Stimulated activated CD4-positive, alpha-beta T cell treated with anti-CD3 and anti-CD28 coated beads, Interleukin-2, amount 100 ng/mL, for 24 hours (primary cell): ENCODE measurements around the gene POU2F3.

Experiments
- DNase-seq, 2 donors: peaks; one replicate each; pipeline ENCODE4 v3.0.0-alpha.2; 2020

The POU2F3 gene

GRCh38 chr11:120290956-120291355 lies 51.0 kb downstream of the POU2F3 start:
- DNase-seq = no peak

- no peak for DNase-seq
These were observed 53.3 kb downstream of the POU2F3 start for GRCh38 chr11:120293038-120293800.

- no peak for DNase-seq
These were observed 54.2 kb downstream of the POU2F3 start for GRCh38 chr11:120294096-120294495.

GRCh38 chr11:120295099-120295498 lies 55.2 kb downstream of the POU2F3 start:
- DNase-seq = no peak

GRCh38 chr11:120296554-120296953 lies 56.6 kb downstream of the POU2F3 start:
- DNase-seq = no peak

- no peak for DNase-seq
These were observed 58.5 kb downstream of the POU2F3 start for GRCh38 chr11:120298461-120298860.

- no peak for DNase-seq
These were observed 62.3 kb downstream of the POU2F3 start for GRCh38 chr11:120302001-120302805.

- DNase-seq = peak; percentile 61 to 74
These were observed 63.2 kb downstream of the POU2F3 start for GRCh38 chr11:120303004-120303637.

GRCh38 chr11:120304526-120304925 lies 64.6 kb downstream of the POU2F3 start:
- DNase-seq = no peak

- no peak for DNase-seq
These were observed 65.3 kb downstream of the POU2F3 start for GRCh38 chr11:120305286-120305685.

- no peak for DNase-seq
These were observed 66.7 kb downstream of the POU2F3 start for GRCh38 chr11:120306519-120307242.

GRCh38 chr11:120307476-120307875 lies 67.5 kb downstream of the POU2F3 start:
- DNase-seq = no peak

- DNase-seq = no peak
These were observed 68.1 kb downstream of the POU2F3 start for GRCh38 chr11:120308081-120308480.

GRCh38 chr11:120310870-120311269 lies 70.9 kb downstream of the POU2F3 start:
- DNase-seq = no peak

GRCh38 chr11:120314861-120315260 lies 74.9 kb downstream of the POU2F3 start:
- no peak for DNase-seq

GRCh38 chr11:120316880-120317688 lies 77.1 kb downstream of the POU2F3 start:
- DNase-seq = no peak

- DNase-seq = no peak
These were observed 77.9 kb downstream of the POU2F3 start for GRCh38 chr11:120317689-120318480.

- no peak for DNase-seq
These were observed 79.0 kb downstream of the POU2F3 start for GRCh38 chr11:120318906-120319305.

GRCh38 chr11:120324932-120325810 lies 85.2 kb downstream of the POU2F3 start, which contains the start of gene TLCD5:
TSS of gene TLCD5 (plus strand) at chr11:120325299. CDS start at chr11:120327442, 2,143 bp downstream.
- DNase-seq = peak; percentile 36 to 62

- no peak for DNase-seq
These were observed 86.3 kb downstream of the POU2F3 start for GRCh38 chr11:120326228-120326627.
